Calu3 (cell line): Measurements from ENCODE around the gene IFIH1. TPM values are rescaled to one million over a fixed set of nuclear protein-coding genes. Genes with fewer than 3 reads are reported as not detected.

ENCODE experiments used
- BruUV-seq: library from RNA; stranded (reverse); fragments of 400-500 nt; replicated peaks from 2 replicates; lab custom pipeline; 2021; lab: Mats Ljungman, UMichigan
- CTCF ChIA-PET: fragments of 300-600 bp; sonication (Branson Sonifier 250); formaldehyde crosslinking; loops from one replicate; lab custom pipeline; 2022; ENCODE audit warnings: antibody characterized with exemption; lab: Charles Lee
- DNase-seq: peaks from one replicate; pipeline ENCODE4 v3.0.0; 2022
- H3K27ac Mint-ChIP-seq: one replicate; pipeline ENCODE4 v1.8.0; 2022; ENCODE audit warnings: mixed read lengths; ENCODE audit not compliant: unreplicated experiment
- H3K27me3 Mint-ChIP-seq: one replicate; pipeline ENCODE4 v1.8.0; 2022; ENCODE audit warnings: mixed read lengths; ENCODE audit not compliant: unreplicated experiment
- H3K36me3 Mint-ChIP-seq: one replicate; pipeline ENCODE4 v1.8.0; 2022; ENCODE audit warnings: mild to moderate bottlenecking, moderate library complexity, mixed read lengths; ENCODE audit not compliant: insufficient read depth, unreplicated experiment
- H3K4me1 Mint-ChIP-seq: one replicate; pipeline ENCODE4 v1.8.0; 2022; ENCODE audit warnings: mild to moderate bottlenecking, low read depth, mixed read lengths; ENCODE audit not compliant: unreplicated experiment
- H3K4me3 Mint-ChIP-seq: one replicate; pipeline ENCODE4 v1.8.0; 2022; ENCODE audit warnings: mild to moderate bottlenecking, low read depth, moderate library complexity, mixed read lengths; ENCODE audit not compliant: unreplicated experiment
- H3K9me3 Mint-ChIP-seq: one replicate; pipeline ENCODE4 v1.8.0; 2022; ENCODE audit warnings: low read depth, mixed read lengths; ENCODE audit not compliant: unreplicated experiment
- intact Hi-C: fragments of 100-400 bp; cut with micrococcal nuclease; formaldehyde crosslinking; loops from one replicate; pipeline ENCODE4 v1.10.0; 2022; ENCODE audit not compliant: unreplicated experiment
- total RNA-seq: library from RNA; stranded (reverse); gene quantifications from 2 replicates; pipeline ENCODE4 v1.2.3, GENCODE V29; 2022
- TF ChIP-seq, protein P1 (sequence below): fragments of 200-600 bp; IDR thresholded peaks from one replicate; pipeline ENCODE4 v1.8.0; 2022; ENCODE audit warnings: antibody characterized with exemption; ENCODE audit not compliant: unreplicated experiment

The IFIH1 gene
- total RNA-seq, 1 experiment from 2014 or later: 63.7 TPM

DNA sequence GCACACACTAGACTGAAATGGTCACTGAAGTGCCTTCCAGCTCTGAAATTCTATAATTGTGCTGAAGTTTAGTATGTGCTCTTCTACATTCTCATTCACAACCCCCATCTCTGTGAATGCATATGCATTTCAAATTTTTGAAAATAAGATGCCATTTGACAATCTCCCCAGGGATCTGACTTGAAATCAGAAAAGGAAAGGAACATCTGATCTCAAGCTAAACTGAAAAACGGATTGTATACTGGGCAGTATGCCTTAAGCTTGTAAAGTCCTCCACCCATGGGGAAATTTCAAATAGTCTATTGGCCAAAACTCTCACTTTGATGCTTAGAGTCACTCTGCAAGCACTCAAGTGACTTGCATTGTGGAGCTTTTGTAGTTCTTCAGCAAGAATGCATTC, 98.1 kb downstream of the IFIH1 start:
- no TSS peak for BruUV-seq
- Mint-ChIP-seq H3K4me1 (no peaks in the 10 kb centered on the region), H3K27me3 (no peaks in the 10 kb centered on the region), H3K27ac (no peak overlapping the region), H3K9me3 (no peaks in the 10 kb centered on the region), H3K4me3 (no peak overlapping the region), H3K36me3 (no peaks in the 10 kb centered on the region)
- TF ChIP-seq, protein P1, sequence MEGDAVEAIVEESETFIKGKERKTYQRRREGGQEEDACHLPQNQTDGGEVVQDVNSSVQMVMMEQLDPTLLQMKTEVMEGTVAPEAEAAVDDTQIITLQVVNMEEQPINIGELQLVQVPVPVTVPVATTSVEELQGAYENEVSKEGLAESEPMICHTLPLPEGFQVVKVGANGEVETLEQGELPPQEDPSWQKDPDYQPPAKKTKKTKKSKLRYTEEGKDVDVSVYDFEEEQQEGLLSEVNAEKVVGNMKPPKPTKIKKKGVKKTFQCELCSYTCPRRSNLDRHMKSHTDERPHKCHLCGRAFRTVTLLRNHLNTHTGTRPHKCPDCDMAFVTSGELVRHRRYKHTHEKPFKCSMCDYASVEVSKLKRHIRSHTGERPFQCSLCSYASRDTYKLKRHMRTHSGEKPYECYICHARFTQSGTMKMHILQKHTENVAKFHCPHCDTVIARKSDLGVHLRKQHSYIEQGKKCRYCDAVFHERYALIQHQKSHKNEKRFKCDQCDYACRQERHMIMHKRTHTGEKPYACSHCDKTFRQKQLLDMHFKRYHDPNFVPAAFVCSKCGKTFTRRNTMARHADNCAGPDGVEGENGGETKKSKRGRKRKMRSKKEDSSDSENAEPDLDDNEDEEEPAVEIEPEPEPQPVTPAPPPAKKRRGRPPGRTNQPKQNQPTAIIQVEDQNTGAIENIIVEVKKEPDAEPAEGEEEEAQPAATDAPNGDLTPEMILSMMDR: no peak
- CTCF ChIA-PET: interaction anchor here (0.8 to 3.7 kb wide), 5 partner anchors 22 to 81 kb away, joined by 3 to 41 read pairs (median 4); partner anchors contain the start of gene FAP
- intact Hi-C loops: loop anchor here (5.0 kb wide), 1 partner anchor 42 kb away; no protein-coding TSS in a partner anchor
- DNase-seq: no peak

DNA sequence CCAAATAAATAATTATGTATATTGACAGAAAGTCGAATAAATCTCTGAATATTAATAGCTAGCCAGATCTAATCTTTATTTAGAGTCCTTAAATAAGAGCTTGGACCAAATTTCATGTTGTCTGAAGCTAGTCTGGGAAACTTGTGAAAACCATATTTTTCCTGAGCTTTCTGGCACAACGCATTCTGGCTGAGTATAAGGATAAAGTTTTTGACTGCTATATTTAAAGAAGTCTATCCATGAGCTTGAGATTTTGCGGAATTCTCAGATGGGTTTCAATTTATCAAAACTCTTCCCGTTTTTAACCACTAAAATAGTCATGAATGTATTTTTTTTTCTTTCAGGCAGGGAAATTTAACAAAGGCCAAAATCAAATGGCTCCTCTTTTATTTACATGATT, 99.1 kb downstream of the IFIH1 start:
- no peaks in the 10 kb centered on the region for H3K27me3 Mint-ChIP-seq
- CTCF ChIA-PET: interaction anchor here (2.1 to 3.7 kb wide), 2 partner anchors 23 to 78 kb away, joined by 5 to 41 read pairs; partner anchors contain the start of gene FAP
- H3K36me3 Mint-ChIP-seq: no peaks in the 10 kb centered on the region
- H3K27ac Mint-ChIP-seq: no peak overlapping the region
- H3K9me3 Mint-ChIP-seq: no peaks in the 10 kb centered on the region
- BruUV-seq: no TSS peak
- H3K4me1 Mint-ChIP-seq: no peaks in the 10 kb centered on the region
- intact Hi-C loops: no loop called here
- no peak for DNase-seq
- no peak overlapping the region for H3K4me3 Mint-ChIP-seq
- TF ChIP-seq, protein P1: no peak

DNA sequence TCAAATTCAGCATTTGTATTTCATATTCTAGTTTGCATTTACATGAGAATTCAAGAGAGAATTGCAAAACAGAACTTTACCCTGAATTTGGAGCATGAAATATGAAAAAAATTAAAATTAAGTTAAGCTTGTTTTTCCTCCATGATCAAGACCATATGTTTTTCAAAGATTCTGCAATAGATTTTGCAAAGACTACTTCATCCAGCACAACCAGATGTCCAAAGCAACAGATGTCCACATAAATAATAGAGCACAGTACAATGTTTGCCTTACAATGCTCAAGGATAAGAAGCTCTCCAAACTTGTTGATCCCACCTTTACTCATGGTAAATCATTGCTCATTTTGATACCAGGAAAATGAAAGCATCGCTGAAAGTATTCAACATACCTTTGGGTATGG, 100.9 kb downstream of the IFIH1 start:
- BruUV-seq: no TSS peak
- CTCF ChIA-PET: no interaction called here
- no peaks in the 10 kb centered on the region for H3K27me3 Mint-ChIP-seq
- no peak for DNase-seq
- H3K4me1 Mint-ChIP-seq: no peaks in the 10 kb centered on the region
- H3K36me3 Mint-ChIP-seq: no peaks in the 10 kb centered on the region
- H3K4me3 Mint-ChIP-seq: no peak overlapping the region
- intact Hi-C loops: no loop called here
- H3K9me3 Mint-ChIP-seq: no peaks in the 10 kb centered on the region
- H3K27ac Mint-ChIP-seq: no peak overlapping the region
- TF ChIP-seq, protein P1: no peak

Other genes with a start within 250 kb of the IFIH1 start
- gene DPP4, start 244.5 kb downstream of the IFIH1 start, total RNA-seq: 27.6 TPM in 2 replicates
- gene GCG, start 166.4 kb downstream of the IFIH1 start, total RNA-seq: not detected in 2 replicates
- gene FAP, start 75.2 kb downstream of the IFIH1 start, total RNA-seq: 0.61 and 2.1 TPM in 2 replicates
- 51.2 and 57.5 TPM in 2 replicates for gene GCA, start 25.4 kb upstream of the IFIH1 start, total RNA-seq